Measurements from ENCODE around the gene UBE3D.

The UBE3D gene

GRCh38 chr6:82914511-82914910 is 151.1 kb downstream of the UBE3D start:
- H3K4me3 ChIP-seq (ENCODE audit: low read depth, low read length) = no peak overlapping the region
- peaks cover 8% of the 10 kb centered on the region; the same call in 1 of the 2 replicates for H3K36me3 ChIP-seq
- H3K27me3 ChIP-seq = no peaks in the 10 kb centered on the region
- no peaks in the 10 kb centered on the region; the same call in 1 of the 2 replicates for H3K4me1 ChIP-seq
- peaks cover 3% of the 10 kb centered on the region; the same call in 1 of the 2 replicates for H3K9me3 ChIP-seq
- TF ChIP-seq CTCF (IDR thresholded peaks at IDR 0.05; ENCODE audit: low read depth, low read length) = no peak
- no peak for DNase-seq

GRCh38 chr6:82910820-82911219 is 154.8 kb downstream of the UBE3D start:
- Histone ChIP-seq H3K36me3 (peaks cover 5% of the 10 kb centered on the region; the same call in 1 of the 2 replicates), H3K9me3 (no peaks in the 10 kb centered on the region), H3K4me3 (ENCODE audit: low read depth, low read length) (no peak overlapping the region), H3K27me3 (no peaks in the 10 kb centered on the region), H3K4me1 (no peaks in the 10 kb centered on the region; the same call in 1 of the 2 replicates)
- DNase-seq = no peak
- TF ChIP-seq CTCF (IDR thresholded peaks at IDR 0.05; ENCODE audit: low read depth, low read length) = no peak

- Histone ChIP-seq H3K9me3 (no peaks in the 10 kb centered on the region), H3K36me3 (0 out of 2 replicates have a peak, but pooled peaks cover 2% of the 10 kb centered on the region), H3K4me1 (no peaks in the 10 kb centered on the region; the same call in 1 of the 2 replicates), H3K27me3 (no peaks in the 10 kb centered on the region), H3K4me3 (ENCODE audit: low read depth, low read length) (no peak overlapping the region)
- DNase-seq = no peak
- TF ChIP-seq CTCF (IDR thresholded peaks at IDR 0.05; ENCODE audit: low read depth, low read length) = no peak
These were observed 155.2 kb downstream of the UBE3D start for GRCh38 chr6:82910395-82910794.

GRCh38 chr6:82909551-82909950 is 156.1 kb downstream of the UBE3D start:
- no peaks in the 10 kb centered on the region for H3K27me3 ChIP-seq
- H3K4me3 ChIP-seq (ENCODE audit: low read depth, low read length) = no peak overlapping the region
- H3K4me1 ChIP-seq = peaks cover 2% of the 10 kb centered on the region; the same call in 1 of the 2 replicates
- no peaks in the 10 kb centered on the region for H3K9me3 ChIP-seq
- no peaks in the 10 kb centered on the region for H3K36me3 ChIP-seq
- DNase-seq = no peak
- TF ChIP-seq CTCF (IDR thresholded peaks at IDR 0.05; ENCODE audit: low read depth, low read length) = no peak

GRCh38 chr6:82908661-82909060 is 157.0 kb downstream of the UBE3D start:
- no peak for TF ChIP-seq CTCF (IDR thresholded peaks at IDR 0.05; ENCODE audit: low read depth, low read length)
- H3K4me3 ChIP-seq (ENCODE audit: low read depth, low read length) = no peak overlapping the region
- H3K4me1 ChIP-seq = peaks cover 8% of the 10 kb centered on the region; the same call in 1 of the 2 replicates
- no peaks in the 10 kb centered on the region for H3K9me3 ChIP-seq
- no peaks in the 10 kb centered on the region for H3K27me3 ChIP-seq
- no peaks in the 10 kb centered on the region for H3K36me3 ChIP-seq
- no peak for DNase-seq

- TF ChIP-seq CTCF (IDR thresholded peaks at IDR 0.05; ENCODE audit: low read depth, low read length) = no peak
- DNase-seq = no peak
- Histone ChIP-seq H3K4me3 (ENCODE audit: low read depth, low read length) (no peak overlapping the region), H3K4me1 (peaks cover 8% of the 10 kb centered on the region; the same call in 1 of the 2 replicates), H3K9me3 (no peaks in the 10 kb centered on the region), H3K36me3 (no peaks in the 10 kb centered on the region), H3K27me3 (no peaks in the 10 kb centered on the region)
These were observed 158.7 kb downstream of the UBE3D start for GRCh38 chr6:82906951-82907350.

Data from BE2C (cell line).